GM19035 (cell line): ENCODE data around the gene ANG.
A peak's percentile ranks its signal among the peaks of the same experiment; 100 is the strongest.
"Not testable (repeated sequence)": the region's sequence is repeated elsewhere in the genome, so short reads cannot be mapped to it uniquely, and the experiment has no call there.

Experiments
- ATAC-seq: cut with Tn5 transposase; IDR thresholded peaks from one replicate; pipeline ENCODE4 v1.9.1; 2021; ENCODE audit not compliant: unreplicated experiment

The ANG gene

GRCh38 chr14:20688167-20688839, at the start of gene ANG:
TSS of gene ANG (plus strand) at chr14:20688764. CDS start at chr14:20693565, 4,801 bp downstream.
- no peak for ATAC-seq

DNA sequence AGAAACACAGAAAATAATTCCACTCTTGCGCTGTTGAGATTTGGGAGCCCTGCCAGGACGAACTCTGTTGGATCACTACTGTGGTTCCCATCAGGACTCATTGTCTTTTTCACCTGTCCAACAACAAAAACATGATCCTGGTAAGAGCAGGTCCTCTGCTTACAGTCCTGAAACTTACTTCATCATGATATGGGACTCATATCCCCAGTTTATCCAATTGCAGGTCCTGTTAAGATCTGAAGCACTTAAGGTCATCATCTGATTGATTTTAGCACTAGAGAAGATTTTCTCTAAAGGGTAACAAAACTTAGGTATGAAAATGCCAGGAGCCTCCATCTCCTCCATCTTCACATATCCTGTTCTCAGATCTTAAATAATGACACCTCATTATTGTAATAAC, 47.0 kb upstream of the ANG start, which contains the start of gene OR6S1:
Gene OR6S1, minus strand, starts transcription at position 101 of the 400 bp plus-strand sequence. Its CDS starts 0 bp downstream, at position 101.
- no peak for ATAC-seq

- no peak for ATAC-seq
Measured at GRCh38 chr14:20642182-20642581, 46.4 kb upstream of the ANG start.

- not testable (repeated sequence) for ATAC-seq
Measured at GRCh38 chr14:20642755-20643154, 45.8 kb upstream of the ANG start.

GRCh38 chr14:20644520-20644919, 44.0 kb upstream of the ANG start:
- ATAC-seq, result no peak

DNA sequence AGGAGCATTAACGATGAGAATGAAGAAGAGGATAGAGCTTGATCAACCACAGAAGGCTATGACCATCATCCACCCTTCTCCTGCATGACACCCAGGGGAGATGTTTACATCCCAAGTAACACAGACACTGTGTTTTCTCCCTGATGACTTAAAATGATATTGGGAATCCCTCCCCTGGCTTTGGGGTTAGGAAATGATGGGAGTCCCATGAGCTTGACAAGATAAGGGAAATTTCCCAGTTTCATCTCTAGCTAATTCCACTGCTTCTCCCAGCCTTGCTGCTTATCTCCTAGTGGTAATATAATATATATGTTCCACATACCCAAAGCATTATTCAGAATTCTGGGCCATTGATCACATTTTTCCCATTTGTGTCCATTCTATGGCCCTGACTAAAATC, 43.1 kb upstream of the ANG start:
- ATAC-seq, result no peak

- ATAC-seq, result no peak
Measured at GRCh38 chr14:20652996-20653975, 35.3 kb upstream of the ANG start.

GRCh38 chr14:20655851-20656250, 32.7 kb upstream of the ANG start:
- no peak for ATAC-seq

DNA sequence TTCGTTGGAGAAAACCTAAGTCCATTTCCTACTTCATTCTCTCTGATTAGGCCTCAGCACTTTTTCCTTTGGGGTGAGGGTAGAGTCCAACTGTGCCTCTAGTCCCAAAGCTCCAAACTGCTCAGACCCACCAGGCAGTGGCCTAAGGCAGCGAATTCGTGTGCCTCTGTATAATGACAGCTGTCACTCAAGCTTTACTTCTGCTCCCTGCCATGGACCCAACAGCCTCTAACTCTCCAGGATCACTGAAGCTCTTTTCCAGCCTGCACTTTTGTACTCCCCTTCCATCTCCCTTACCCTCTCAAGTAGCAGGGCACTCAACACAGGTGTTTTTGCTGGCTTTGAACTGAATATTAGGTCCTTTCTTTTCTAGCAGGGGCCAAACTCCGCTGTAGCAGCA, 32.3 kb upstream of the ANG start:
- no peak for ATAC-seq

- no peak for ATAC-seq
Measured at GRCh38 chr14:20657216-20658211, 31.1 kb upstream of the ANG start.

GRCh38 chr14:20658246-20658645, 30.3 kb upstream of the ANG start:
- ATAC-seq, result no peak

- no peak for ATAC-seq
Measured at GRCh38 chr14:20659336-20659735, 29.2 kb upstream of the ANG start.

DNA sequence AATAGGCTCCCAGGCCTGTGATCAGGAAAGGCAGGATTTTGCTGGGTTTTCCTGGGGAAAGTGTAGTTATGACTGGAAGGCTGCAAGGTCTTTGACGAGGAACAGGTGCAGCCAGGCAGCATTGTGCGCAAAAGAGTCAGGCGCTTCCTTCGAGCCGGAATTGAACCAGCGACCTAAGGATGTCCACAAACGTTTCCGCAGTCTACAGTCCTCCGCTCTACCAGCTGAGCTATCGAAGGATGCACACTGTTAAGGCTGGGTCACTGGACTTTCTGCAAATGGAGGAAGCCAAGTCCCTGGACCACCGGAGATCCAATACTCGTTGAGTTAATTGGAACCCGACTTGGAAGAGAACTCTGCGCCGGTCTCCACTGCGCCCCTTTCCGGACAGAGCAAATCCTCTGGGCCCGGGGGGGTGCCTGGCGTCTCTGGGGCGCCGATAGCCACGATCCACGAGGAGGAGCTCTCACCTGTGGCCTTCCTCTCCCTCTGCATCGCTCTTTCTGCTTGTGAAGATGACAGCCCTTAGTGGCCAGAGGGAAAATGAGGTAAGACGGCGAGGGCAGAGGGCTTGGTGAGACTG, 28.7 kb upstream of the ANG start:
- no peak for ATAC-seq

GRCh38 chr14:20661197-20661596, 27.4 kb upstream of the ANG start:
- ATAC-seq, result no peak

- ATAC-seq, result no peak
Measured at GRCh38 chr14:20662968-20663732, 25.4 kb upstream of the ANG start.

DNA sequence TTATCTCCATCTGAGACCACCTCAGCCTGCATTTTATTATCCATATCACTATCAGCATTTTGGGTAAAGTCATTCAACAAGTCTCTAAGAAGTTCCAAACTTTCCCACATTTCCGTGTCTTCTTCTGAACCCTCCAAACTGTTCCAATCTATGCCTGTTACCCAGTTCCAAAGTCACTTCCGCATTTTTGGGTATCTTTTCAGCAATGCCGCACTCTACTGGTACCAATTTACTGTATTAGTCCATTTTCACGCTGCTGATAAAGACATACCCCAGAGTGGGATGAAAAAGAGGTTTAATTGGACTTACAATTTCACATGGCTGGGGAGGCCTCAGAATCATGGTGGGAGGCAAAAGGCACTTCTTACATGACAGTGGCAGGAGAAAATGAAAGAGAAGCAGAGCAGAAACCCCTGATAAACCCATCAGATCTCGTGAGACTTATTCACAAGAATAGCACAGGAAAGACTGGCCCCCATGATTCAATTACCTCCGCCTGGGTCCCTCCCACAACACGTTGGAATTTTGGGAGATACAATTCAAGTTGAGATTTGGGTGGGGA, 22.1 kb upstream of the ANG start:
- ATAC-seq, result not testable (repeated sequence)

DNA sequence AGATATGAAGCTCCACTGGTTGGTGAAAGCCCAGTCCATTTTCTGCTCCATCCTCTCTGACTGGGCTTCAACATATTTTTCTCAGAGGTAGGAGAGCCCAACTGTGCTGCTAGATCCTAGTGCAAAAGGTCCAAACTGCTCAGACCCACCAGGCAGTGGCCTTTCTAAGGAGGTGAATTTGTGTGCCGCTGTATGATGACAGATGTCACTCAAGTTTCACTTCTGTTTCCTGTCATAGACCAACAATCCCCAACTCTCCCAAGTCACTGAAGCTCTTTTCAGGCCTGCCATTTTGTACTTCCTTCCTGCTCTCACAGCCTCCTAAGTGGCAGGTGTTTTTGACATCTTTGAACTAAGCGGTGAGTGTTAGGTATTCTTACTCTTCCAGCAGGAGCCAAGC, 20.6 kb upstream of the ANG start:
- ATAC-seq, result peak; percentile 75

DNA sequence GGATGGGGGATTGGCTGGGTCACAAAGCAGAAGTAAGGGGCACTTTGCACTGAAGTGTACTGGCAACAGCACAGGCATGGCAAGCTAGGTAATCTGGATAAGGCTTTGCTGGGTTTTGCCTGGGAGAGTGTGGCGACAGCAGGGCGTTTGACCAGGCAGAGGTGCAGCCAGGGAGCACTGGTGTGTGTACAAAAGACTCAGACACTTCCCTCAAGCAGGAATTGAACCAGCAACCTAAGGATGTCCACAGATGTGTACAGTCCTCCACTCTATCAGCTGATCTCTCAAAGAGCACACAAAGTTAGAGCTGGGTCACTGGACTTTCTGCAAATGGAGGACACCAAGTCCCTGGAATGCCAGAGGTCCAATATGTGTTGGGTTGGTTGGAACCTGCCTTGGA, 19.6 kb upstream of the ANG start:
- ATAC-seq, result no peak

DNA sequence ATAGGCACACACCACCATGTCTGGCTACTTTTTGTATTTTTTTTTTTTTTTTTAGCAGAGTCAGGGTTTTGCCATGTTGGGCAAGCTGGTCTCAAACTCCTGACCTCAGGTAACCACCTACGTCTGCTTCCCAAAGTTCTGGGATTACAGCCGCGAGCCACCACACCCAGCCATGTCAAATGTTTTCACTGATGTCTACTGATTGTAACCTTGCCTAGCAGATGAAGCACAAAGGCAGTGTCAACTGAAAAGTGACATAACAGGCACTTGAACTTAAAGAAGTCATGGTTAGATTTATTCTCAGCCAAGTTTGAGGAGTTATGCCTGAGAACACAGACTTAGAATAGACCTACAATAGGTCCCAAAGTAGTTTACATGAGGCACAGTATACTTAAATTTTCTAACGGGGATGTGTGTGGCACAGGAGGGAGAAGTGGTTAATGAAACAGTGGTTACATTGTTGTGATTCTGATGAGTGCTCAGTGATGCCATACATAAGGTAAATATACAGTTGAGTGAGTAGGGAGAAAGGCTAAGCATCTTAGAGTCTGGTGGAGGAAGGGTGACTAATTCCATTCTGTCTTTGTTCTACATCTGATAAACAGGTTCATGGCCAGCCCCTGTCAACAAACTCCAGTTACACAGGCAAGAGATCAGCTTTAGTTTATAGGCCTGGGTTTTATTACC, 16.8 kb upstream of the ANG start:
- no peak for ATAC-seq
